Loucy (cell line): Measurements from ENCODE around the gene GPR156.

ENCODE experiments used
- EZH2phosphoT487 ChIP-seq: fragments of 200-600 bp; IDR thresholded peaks from 2 replicates; pipeline ENCODE4 v1.6.1; 2018; ENCODE audit warnings: antibody characterized with exemption, mild to moderate bottlenecking, moderate library complexity, borderline replicate concordance
- TF ChIP-seq, protein P1 (sequence below): fragments of 200-600 bp; sonication (generic); conservative IDR thresholded peaks from 2 replicates; pipeline ENCODE4 v1.5.1; 2014; ENCODE audit warnings: mild to moderate bottlenecking, antibody characterized with exemption, low read length

DNA sequence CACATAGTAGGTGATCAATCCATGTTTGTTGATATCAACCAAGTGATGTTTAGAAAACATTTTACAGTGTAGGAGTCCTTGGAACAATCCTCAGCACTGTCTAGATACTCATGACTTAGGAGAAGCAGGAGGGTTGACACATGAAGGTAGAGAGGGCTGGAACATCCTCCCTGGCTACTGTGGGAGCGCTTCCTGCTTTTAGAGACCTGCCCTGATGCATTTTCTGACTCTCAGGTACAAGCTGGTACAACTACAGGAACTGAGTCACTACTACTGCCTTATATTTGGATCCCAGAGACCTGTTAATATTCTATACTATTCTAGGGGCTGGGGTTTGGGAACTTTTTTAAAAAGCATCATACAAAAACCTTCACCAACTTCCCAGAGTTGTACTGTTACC lies 20.1 kb downstream of the GPR156 start:
- TF ChIP-seq, protein P1, sequence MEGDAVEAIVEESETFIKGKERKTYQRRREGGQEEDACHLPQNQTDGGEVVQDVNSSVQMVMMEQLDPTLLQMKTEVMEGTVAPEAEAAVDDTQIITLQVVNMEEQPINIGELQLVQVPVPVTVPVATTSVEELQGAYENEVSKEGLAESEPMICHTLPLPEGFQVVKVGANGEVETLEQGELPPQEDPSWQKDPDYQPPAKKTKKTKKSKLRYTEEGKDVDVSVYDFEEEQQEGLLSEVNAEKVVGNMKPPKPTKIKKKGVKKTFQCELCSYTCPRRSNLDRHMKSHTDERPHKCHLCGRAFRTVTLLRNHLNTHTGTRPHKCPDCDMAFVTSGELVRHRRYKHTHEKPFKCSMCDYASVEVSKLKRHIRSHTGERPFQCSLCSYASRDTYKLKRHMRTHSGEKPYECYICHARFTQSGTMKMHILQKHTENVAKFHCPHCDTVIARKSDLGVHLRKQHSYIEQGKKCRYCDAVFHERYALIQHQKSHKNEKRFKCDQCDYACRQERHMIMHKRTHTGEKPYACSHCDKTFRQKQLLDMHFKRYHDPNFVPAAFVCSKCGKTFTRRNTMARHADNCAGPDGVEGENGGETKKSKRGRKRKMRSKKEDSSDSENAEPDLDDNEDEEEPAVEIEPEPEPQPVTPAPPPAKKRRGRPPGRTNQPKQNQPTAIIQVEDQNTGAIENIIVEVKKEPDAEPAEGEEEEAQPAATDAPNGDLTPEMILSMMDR, result no peak
- TF ChIP-seq EZH2phosphoT487, result no peak
